Upper lobe of left lung (tissue), 6 donors: ENCODE results near the gene RAMP3. TPM values are rescaled to one million over a fixed set of nuclear protein-coding genes. Genes with fewer than 3 reads are reported as not detected.

Source experiments
- total RNA-seq, 6 donors: library from RNA; depleted of rRNA in 4 of 6; stranded (reverse); fragments of >200 nt in 4 of 6; gene quantifications; one replicate each; pipeline versions ENCODE4 v1.1.0 to v1.2.1, GENCODE V29; 2016 to 2021
- donor health status: DM: no; HTN: no; CAD: no; lungs with moderate emphysema.
- donor health status: DM: no; HTN: yes; CAD: no; lungs with severe emphysema.

RAMP3 gene
- total RNA-seq, 6 donors from 2014 or later: 33.5 to 306 (median 88.1) TPM

Other genes with a start within 250 kb of the RAMP3 start
- 10 to 100 TPM; 19.7 to 51.3 (median 38.0) TPM for gene MYO1G, start 178.8 kb upstream of the RAMP3 start, total RNA-seq
- 10 to 100 TPM; 30.9 to 63.9 (median 46.8) TPM for gene CCM2, start 157.6 kb upstream of the RAMP3 start, total RNA-seq
- gene NACAD, start 68.8 kb upstream of the RAMP3 start, total RNA-seq: 1 to 10 TPM; 1.0 to 4.3 (median 2.3) TPM
- gene TBRG4, start 46.1 kb upstream of the RAMP3 start, total RNA-seq: 10 to 100 TPM; 24.2 to 92.2 (median 54.6) TPM